Prostate gland (tissue), 2 donors: ENCODE results near the gene PITPNC1.

ENCODE experiments used
- POLR2A ChIP-seq: fragments of 450-650 bp; IDR thresholded peaks from one replicate; pipeline ENCODE4 v1.6.1; 2016; ENCODE audit warnings: antibody characterized with exemption, mild to moderate bottlenecking
- POLR2AphosphoS5 ChIP-seq: sonication (generic); formaldehyde crosslinking; IDR thresholded peaks from one replicate; pipeline ENCODE4 v1.6.1; 2017; ENCODE audit warnings: antibody characterized with exemption
- TF ChIP-seq, protein P1 (sequence below), 4 experiments: fragments of 200-600 bp in 2 of 4; fragments of 450-650 bp in 2 of 4; sonication (generic) in 2 of 4; IDR thresholded peaks; 1 replicate in 3 of 4; 2 replicates in 1 of 4; pipeline ENCODE4 v1.5.1; 2016 to 2019; ENCODE audit warnings: antibody characterized with exemption in 4 of 4, mild to moderate bottlenecking in 2 of 4, moderate library complexity in 2 of 4

DNA sequence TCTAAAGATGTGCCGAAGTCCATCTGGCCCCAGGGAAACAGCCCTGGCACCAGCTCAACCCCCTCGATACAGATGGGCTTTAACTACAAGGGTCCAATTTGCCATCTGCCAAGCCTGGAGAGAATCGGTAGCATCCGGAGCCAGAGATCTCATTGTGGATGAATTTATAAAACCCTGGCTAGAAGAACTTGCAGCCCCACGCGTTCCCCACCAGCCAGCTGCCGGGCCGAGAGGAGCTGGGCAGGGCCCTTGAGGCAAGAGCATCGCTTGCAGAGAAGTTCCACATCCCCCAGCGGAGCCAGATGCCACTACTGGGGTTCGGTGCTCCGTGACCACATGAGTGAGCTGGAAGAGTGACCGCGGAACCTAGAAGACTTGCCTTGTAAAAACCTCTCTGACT lies 275.4 kb downstream of the PITPNC1 start:
- TF ChIP-seq, protein P1, sequence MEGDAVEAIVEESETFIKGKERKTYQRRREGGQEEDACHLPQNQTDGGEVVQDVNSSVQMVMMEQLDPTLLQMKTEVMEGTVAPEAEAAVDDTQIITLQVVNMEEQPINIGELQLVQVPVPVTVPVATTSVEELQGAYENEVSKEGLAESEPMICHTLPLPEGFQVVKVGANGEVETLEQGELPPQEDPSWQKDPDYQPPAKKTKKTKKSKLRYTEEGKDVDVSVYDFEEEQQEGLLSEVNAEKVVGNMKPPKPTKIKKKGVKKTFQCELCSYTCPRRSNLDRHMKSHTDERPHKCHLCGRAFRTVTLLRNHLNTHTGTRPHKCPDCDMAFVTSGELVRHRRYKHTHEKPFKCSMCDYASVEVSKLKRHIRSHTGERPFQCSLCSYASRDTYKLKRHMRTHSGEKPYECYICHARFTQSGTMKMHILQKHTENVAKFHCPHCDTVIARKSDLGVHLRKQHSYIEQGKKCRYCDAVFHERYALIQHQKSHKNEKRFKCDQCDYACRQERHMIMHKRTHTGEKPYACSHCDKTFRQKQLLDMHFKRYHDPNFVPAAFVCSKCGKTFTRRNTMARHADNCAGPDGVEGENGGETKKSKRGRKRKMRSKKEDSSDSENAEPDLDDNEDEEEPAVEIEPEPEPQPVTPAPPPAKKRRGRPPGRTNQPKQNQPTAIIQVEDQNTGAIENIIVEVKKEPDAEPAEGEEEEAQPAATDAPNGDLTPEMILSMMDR (IDR thresholded peaks at IDR 0.05): no peak
- TF ChIP-seq POLR2AphosphoS5 (no peak), POLR2A (no peak)
